GM19395 (cell line): Measurements from ENCODE around the gene WASL.
A peak's percentile ranks its signal among the peaks of the same experiment; 100 is the strongest.
"Not testable (repeated sequence)": the region's sequence is repeated elsewhere in the genome, so short reads cannot be mapped to it uniquely, and the experiment has no call there.

Source experiments
- ATAC-seq: cut with Tn5 transposase; IDR thresholded peaks from one replicate; pipeline ENCODE4 v1.9.1; 2021; ENCODE audit warnings: mild to moderate bottlenecking, moderate library complexity; ENCODE audit not compliant: unreplicated experiment

Gene WASL

DNA sequence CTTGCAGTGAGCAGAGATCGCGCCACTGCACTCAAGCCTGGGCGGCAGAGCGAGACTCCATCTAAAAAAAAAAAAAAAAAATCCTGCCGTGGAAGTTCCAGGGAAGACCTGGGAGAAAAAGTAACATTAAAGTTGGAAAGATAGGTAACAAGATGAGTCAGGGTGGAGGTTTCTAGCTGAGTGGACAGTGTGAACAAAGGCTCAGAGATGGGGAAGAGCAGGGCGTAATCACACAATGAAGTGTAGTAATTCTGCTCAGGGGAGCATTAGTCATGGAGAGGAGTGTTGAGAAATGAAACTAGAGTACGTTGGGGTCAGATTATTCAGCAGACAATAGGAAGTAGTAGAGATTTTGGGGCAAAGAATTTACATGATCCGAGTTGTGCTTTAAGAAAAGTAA, 21.6 kb upstream of the WASL start:
- ATAC-seq = peak; percentile 93

GRCh38 chr7:123769371-123769770, 20.6 kb upstream of the WASL start:
- no peak for ATAC-seq

DNA sequence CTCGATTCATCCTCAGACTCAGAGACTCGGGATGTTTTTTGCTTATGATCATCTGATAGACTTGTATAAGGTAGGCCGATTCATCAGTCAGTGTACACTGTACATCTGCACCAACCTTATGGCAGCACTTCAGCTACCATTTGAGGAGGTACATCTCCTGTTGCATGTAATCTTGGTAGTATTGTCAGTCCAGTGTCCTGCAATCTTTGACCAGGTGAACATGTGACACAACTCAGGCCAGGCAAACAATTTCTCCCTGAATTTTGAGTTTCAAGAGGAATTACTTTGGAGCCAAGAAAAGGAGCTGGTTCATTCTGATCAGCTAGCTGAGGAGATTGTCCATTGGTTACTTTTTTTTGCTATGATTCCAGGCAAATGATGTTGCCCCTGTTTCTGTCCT, 19.7 kb upstream of the WASL start:
- ATAC-seq = no peak

DNA sequence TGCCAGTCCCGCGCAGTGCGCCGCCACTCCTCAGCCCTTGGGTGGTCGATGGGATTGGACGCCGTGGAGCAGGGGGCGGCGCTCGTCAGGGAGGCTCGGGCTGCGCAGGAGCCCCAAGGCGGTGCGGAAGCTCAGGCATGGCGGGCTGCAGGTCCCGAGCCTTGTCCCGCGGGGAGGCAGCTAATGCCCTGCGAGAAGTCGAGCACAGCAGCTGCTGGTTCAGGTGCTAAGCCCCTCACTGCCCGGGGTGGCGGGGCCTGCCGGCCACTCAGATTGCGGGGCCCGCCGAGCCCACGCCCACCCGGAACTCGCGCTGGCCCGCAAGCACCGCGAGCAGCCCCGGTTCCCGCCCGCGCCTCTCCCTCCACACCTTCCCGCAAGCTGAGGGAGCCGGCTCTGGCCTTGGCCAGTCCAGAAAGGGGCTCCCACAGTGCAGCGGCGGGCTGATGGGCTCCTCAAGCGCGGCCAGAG, 14.4 kb upstream of the WASL start:
- no peak for ATAC-seq

GRCh38 chr7:123761729-123762128, 12.9 kb upstream of the WASL start:
- no peak for ATAC-seq

DNA sequence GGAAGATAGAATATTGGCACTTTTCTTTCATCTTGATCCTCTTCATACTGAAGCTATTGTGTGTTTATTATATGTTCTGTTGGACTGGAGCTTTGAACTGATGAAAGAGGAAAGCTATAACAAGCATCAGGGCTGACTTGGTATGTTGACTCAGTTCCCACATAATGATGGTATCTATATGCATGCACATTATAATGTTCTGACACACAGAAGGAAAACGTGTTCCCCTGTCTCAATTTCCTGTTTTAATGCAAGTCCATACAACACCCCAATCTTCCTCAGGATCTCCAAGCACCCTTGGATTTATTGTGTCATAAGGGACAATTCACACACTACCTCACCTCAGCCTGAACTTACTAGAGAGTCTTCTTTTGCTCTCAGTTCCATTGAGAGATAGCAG, 8.3 kb upstream of the WASL start:
- ATAC-seq = no peak

- no peak for ATAC-seq
Measured at GRCh38 chr7:123755338-123755737, 6.5 kb upstream of the WASL start.

GRCh38 chr7:123754271-123754871, 5.6 kb upstream of the WASL start:
- no peak for ATAC-seq

GRCh38 chr7:123752534-123752933, 3.7 kb upstream of the WASL start:
- ATAC-seq = no peak

DNA sequence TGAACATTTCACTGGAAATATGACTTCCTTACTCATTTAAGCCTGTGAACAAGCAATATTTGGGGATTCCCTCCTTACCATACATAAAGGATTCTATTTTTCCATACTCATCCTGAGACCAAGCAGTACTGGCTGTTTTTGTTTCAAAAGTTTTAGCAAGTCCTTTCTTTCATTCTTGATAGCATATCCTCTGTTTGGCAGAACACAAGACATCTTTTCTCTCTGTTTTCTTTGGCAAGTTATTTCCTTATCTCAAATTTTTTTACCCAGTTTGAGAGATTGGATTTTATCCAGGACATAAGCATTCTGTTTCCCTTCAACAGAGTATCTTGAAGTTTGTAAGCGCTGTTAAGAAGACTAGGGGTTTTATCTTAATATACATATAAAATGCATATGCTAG, 3.0 kb upstream of the WASL start:
- ATAC-seq = no peak

- ATAC-seq = no peak
Measured at GRCh38 chr7:123750389-123751230, 1.8 kb upstream of the WASL start.

- peak; percentile 40 for ATAC-seq
Measured at GRCh38 chr7:123749537-123749857, 694 bp upstream of the WASL start.

DNA sequence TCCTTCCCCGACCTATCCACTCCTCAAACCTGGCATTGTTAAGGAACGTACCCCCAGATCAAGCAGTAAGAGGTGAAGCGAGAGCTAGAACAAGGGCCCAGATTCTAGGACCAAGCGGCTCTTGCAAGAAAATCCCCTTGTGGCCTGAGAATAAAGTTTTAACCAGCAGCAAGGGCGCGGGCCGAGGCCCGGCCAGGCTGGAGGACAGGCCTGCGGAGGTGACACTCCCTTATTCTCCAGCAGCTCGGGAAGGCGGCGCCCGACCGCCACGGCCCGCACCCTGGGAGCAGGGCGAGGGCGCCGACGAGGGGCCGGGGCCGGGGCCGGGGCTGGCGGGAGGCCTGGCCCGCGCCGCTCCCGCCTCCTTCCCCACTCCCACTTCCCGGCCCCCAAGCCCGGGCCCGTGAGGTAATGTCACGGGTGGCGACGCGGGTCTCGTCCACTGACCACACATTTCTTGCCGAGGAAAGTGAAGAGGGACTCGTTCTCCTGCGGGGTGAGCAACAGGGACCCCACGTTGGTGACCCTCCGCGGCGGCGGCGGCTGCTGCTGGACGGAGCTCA, 551 bp downstream of the WASL start:
- peak; percentile 18 for ATAC-seq

GRCh38 chr7:123747620-123748141, 1.1 kb downstream of the WASL start:
- ATAC-seq = no peak

GRCh38 chr7:123746931-123747488, 1.8 kb downstream of the WASL start:
- no peak for ATAC-seq

- no peak for ATAC-seq
Measured at GRCh38 chr7:123746055-123746454, 2.7 kb downstream of the WASL start.

- no peak for ATAC-seq
Measured at GRCh38 chr7:123745437-123745836, 3.4 kb downstream of the WASL start.

DNA sequence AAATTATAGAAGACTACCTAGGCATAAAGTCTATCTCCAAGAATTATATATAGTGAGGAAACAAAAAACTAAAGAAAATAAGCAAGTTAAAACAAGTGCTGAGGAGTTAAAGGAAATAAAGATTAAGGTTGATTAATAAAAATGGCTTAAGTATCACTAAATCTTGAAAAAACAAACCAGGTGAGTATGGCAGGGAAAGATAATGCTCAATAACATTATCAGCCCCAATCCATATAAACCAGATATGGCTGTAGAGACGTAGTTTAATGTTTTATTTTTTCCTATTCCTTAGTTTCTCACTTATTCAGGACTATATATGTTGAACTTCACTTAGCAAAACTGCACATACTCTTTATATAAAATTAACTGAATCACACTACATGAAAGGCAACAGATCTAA, 4.4 kb downstream of the WASL start:
- no peak for ATAC-seq

GRCh38 chr7:123741940-123742339, 6.9 kb downstream of the WASL start:
- ATAC-seq = no peak

DNA sequence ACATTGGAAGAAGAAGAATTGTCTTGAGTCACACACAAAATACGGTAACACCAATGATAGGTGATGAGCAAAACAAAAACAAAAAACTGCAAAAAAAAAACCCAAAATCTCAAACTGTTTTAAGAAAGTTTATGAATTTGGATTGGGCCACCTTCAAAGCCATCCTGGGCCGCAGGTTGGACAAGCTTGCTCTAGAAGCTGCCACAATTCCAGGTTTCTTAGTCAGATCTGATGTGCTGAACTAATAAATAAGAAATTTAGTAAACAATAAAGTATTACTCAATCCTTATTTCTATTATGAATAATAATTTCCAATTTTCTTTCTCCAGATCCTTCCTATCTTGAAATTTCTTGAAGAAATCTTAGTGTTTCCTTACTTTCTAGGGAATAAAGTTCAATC, 10.0 kb downstream of the WASL start:
- no peak for ATAC-seq

DNA sequence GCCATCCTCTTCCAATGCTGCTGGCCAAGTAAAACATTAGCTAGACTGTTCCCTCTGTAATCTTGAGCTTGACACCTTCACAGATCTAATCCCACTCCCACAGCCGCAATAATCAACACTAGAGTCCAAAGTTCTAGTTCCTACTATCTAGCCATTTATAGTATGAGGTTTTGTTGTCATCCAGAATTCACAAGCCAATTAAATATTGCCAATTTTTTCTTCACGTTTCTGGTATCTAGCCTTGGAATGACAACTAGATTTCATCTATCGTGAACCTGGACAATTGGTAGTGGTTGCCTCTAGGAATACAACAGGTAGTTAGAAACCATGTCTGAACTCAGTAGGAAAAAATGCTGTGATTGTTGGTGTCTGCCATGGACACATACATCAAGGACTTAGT, 10.4 kb downstream of the WASL start:
- no peak for ATAC-seq

DNA sequence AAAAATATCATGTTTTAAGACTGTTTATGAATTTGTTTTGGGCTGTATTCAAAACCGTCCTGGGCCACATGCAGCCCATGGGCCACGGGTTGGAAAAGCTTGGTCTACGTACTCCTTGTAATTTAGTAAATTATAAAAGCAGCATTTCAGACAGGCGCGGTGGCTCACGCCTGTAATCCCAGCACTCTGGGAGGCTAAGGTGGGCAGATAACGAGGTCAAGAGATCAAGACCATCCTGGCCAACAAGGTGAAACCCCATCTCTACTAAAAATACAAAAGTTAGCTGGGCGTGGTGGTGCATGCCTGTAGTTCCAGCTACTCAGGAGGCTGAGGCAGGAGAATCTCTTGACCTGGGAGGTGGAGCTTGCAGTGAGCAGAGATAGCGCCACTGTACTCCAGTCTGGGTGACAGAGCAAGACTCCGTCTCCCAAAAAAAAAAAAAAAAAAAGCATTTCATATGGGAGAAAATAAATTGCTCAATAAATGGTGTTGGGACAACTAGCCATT, 11.6 kb downstream of the WASL start:
- not testable (repeated sequence) for ATAC-seq
